ENCODE results near the gene RPL10.

DNA sequence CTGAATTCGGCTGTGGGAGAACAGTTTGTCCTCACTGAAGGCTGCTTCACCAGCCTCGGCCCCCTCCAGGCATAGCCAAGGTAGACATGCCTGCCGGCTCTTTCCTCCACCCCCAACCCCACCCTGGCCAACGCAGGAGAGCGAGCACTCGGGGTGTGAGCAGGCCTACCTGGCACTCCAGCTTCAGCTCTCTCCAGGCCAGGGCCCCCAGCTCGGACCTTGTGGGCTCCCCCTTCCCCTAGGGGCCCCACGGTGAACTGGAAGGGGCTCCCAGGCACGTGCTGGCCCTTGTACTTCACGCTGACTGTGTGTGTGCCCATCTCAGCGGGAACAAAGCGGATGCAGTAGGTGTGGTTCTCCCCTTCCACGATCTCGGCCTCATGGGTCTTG, 46.2 kb upstream of the RPL10 start:
- no peak for TF ChIP-seq POLR2A (IDR thresholded peaks at IDR 0.05)
- TF ChIP-seq, protein P1, sequence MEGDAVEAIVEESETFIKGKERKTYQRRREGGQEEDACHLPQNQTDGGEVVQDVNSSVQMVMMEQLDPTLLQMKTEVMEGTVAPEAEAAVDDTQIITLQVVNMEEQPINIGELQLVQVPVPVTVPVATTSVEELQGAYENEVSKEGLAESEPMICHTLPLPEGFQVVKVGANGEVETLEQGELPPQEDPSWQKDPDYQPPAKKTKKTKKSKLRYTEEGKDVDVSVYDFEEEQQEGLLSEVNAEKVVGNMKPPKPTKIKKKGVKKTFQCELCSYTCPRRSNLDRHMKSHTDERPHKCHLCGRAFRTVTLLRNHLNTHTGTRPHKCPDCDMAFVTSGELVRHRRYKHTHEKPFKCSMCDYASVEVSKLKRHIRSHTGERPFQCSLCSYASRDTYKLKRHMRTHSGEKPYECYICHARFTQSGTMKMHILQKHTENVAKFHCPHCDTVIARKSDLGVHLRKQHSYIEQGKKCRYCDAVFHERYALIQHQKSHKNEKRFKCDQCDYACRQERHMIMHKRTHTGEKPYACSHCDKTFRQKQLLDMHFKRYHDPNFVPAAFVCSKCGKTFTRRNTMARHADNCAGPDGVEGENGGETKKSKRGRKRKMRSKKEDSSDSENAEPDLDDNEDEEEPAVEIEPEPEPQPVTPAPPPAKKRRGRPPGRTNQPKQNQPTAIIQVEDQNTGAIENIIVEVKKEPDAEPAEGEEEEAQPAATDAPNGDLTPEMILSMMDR (IDR thresholded peaks at IDR 0.05) = no peak

Data from right lobe of liver (tissue), 4 donors.